Measurements from ENCODE around the gene TMEM175.
A peak's percentile ranks its signal among the peaks of the same experiment; 100 is the strongest.
"Not testable (repeated sequence)": the region's sequence is repeated elsewhere in the genome, so short reads cannot be mapped to it uniquely, and the experiment has no call there.

TMEM175 gene

DNA sequence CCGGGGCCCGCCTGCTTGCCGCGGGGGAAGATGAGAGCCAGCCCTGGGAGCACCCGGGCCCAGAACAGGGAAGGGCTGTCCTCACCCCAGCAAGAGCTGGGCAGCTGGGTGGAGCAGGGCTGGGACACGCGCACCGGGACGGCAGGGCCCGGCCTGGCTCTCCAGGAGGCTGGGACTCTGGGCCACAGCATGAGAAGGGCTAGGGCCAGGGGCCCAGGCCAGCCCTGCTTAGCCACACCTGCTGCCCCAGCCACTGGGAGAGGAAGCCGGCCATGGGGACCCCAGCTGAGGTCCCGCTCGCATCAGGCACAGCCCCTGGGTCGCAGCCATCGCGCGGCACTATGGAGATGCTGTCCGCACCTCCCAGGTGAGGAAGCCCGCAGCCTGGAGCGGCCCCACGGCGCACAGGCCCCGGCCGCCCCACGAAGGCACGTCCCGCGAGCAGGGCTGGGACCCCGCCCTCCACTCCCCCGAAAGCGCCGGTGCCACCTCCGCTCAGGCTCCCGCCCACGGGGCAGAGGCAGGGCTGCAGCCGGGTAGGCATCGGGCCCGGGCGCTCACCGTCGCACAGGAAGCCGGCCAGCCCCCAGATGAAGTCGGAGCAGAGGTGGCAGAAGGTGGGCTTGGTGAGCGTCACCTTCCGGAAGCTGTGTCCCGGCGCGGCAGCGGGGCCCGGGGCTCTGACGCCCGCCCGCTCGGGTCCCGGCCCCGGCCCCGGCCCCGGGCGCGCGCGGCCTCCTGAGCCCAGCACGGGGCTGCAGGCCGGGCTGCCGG is 40.6 kb downstream of the TMEM175 start:
- no peak for DNase-seq

DNA sequence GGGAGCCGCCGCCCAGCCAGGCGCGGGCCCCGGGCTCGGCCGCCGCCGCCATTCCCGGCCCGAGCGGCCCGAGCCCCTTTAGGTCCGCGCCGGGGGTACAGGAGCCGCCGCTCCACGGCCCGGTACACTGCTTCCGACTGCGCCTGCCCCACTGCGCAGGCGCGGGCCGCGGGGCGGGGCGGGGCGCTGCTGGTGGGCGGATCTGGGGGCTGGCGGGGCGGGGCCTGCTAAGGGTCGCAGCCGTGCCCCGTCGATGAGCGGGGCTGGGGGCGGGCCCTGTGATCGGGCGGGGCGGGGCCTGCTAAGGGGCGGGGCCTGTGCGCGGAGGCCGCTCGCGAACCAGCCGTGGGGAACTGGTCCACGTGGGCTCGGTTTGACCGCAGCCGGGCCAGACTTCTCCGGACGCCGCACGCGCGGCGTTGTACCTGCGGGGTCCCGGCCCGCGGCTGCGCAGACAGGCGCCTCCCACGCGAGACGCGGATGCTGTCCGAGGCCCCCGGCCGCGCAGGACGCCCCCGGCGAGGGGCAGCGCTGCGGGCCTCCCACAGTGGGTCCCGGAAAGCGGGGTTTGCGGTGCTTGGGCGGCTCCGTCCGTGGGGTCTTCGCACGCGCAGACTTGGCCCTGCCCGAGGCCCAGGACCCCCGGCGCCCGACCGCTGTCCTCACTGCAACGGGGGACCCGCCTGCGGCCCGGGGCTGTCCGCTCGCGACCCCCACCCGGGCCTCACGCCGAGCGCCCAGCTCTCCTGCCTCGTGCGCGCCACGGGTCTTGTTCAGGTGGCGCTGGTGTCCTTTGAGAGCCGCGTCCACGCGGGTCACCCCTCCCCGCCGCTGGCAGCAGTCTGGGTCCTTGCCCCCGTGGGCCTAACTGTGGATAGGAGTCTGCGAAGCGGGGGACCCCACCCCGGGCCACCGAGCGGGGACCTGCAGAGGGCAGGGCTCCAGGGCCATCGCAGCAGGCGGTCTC is 41.5 kb downstream of the TMEM175 start, which contains the start of gene DGKQ:
TSS of gene DGKQ (minus strand) at position 139 of the 967 bp plus-strand sequence. CDS start at position 52, 87 bp downstream.
- peak; percentile 15 for DNase-seq

GRCh38 chr4:974668-975067 is 42.4 kb downstream of the TMEM175 start:
- no peak for DNase-seq

DNA sequence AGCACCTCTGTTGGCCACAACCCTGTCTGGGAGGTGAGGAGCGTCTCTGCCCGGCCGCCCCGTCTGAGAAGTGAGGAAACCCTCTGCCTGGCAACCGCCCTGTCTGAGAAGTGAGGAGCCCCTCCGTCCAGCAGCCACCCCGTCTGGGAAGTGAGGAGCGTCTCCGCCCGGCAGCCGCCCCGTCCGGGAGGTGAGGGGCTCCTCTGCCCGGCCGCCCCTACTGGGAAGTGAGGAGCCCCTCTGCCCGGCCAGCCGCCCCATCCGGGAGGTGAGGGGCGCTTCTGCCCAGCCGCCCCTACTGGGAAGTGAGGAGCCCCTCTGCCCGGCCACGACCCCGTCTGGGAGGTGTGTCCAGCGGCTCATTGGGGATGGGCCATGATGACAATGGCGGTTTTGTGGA is 43.8 kb downstream of the TMEM175 start:
- DNase-seq = not testable (repeated sequence)

- DNase-seq = peak; percentile 8
Measured at GRCh38 chr4:978957-979701, 46.9 kb downstream of the TMEM175 start.

DNA sequence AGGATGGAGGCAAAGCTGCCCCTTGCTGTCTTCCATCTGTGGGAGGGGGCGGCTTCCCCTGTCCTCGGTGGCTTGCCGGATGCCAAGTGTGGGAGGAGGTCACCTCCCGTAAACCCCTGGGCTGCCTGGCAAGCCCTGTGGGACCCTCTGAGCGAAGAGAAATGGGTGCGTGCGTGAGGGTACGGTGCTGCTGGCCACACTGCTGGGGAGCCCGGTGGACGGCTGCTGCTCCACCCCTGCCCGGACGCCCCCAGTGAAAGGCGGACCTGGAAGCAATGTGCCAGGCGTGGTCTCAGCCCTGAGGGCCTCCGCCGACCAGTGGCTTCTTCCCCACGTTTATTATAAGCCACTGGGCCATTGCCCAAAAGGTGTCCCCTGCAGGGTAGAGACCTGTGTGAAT is 50.0 kb downstream of the TMEM175 start:
- DNase-seq = no peak

- DNase-seq = no peak
Measured at GRCh38 chr4:982814-983213, 50.6 kb downstream of the TMEM175 start.

DNA sequence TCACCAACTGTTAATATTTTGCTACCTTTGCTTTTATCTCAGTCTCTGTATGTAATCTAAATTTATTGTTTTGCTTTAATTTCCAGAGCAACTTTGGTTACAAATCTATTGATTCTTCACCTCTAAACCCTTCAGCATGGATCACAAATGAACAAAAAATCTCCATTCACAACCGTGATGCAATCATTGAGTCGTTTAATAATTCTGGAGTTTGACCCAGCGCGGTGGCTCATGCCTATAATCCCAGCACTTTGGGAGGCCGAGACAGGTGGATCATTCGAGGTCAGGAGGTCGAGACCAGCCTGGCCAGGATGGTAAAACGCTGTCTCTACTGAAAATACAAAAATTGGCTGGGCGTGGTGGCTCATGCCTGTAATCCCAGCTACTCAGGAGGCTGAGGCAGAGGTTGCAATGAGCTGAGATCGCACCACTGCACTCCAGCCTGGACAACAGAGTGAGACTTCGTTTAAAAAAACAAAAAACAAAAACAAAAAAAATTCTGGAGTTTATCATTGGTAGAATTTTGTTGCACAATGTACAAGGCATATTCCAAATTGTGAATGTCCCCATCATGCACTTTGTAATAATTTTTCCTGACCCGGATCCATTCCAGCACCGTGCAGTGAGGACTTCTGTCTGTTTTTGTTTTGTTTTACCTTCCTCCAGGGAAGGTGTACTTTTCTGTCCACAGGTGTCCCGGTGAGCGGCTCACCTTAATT is 52.2 kb downstream of the TMEM175 start:
- no peak for DNase-seq

DNA sequence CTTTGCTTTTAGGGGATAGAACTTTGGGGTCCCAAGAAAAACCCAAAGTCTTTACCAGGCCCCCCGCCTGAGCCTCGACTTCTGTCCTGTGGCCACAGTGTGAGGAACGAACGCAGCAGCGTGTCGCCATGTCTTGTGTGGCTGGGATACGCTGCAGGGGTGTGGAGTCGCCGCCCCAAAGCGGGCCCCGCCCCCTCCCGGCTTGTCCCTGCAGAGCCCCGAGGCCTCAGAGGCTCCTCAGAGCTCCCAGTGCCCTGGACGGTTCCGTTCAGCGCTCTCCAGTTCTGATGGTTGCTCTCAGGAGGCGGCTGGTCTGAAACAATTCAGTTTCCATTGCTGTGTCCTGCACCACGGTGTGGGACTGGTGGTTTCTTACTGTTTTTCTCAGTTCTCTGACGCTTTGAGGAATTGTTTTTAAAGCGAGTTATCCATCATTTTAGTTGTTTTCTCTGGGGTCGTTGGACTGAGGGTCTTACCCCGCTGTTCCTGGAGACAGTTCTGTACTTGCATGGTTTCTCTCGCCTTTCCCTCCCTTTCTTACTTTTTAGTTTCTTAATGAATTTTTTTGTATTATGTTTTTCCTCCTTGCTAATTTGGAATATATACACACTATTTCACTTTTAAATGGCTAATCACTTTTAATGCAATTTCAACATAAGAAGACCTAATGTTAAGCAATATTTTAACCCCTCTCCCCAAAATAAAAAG is 53.0 kb downstream of the TMEM175 start:
- DNase-seq = no peak

- DNase-seq = no peak
Measured at GRCh38 chr4:986428-986878, 54.2 kb downstream of the TMEM175 start.

DNA sequence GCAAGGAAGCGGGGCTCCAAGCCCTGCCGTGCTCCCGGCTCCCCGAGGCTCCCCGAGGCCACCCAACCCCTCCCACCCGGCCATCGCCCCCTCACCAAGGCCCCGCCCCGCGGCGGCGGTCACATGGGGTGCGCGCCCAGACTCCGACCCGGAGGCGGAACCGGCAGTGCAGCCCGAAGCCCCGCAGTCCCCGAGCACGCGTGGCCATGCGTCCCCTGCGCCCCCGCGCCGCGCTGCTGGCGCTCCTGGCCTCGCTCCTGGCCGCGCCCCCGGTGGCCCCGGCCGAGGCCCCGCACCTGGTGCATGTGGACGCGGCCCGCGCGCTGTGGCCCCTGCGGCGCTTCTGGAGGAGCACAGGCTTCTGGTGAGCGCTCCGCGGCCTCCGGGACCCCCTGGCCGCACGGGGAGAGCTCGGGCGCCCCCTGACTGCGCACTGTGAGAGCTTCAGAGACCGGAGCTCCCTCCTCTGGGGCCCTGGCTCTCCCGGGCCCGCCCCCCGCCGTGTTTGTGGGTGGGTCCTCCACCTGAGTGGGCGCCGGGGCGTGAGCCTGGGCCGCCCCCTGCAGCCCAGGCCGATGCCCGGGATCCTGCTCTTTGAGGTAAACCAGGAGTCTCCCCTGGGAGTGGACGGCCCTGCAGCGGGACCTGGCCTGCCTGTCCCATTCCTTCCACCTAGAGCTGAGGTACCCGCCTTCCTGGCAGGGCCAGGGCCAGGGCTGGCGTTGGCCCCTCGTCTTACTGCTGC is 54.8 kb downstream of the TMEM175 start, which contains the start of gene IDUA:
TSS of gene IDUA (plus strand) at position 166 of the 745 bp plus-strand sequence. CDS start at position 207, 41 bp downstream.
- DNase-seq = peak; percentile 44

DNA sequence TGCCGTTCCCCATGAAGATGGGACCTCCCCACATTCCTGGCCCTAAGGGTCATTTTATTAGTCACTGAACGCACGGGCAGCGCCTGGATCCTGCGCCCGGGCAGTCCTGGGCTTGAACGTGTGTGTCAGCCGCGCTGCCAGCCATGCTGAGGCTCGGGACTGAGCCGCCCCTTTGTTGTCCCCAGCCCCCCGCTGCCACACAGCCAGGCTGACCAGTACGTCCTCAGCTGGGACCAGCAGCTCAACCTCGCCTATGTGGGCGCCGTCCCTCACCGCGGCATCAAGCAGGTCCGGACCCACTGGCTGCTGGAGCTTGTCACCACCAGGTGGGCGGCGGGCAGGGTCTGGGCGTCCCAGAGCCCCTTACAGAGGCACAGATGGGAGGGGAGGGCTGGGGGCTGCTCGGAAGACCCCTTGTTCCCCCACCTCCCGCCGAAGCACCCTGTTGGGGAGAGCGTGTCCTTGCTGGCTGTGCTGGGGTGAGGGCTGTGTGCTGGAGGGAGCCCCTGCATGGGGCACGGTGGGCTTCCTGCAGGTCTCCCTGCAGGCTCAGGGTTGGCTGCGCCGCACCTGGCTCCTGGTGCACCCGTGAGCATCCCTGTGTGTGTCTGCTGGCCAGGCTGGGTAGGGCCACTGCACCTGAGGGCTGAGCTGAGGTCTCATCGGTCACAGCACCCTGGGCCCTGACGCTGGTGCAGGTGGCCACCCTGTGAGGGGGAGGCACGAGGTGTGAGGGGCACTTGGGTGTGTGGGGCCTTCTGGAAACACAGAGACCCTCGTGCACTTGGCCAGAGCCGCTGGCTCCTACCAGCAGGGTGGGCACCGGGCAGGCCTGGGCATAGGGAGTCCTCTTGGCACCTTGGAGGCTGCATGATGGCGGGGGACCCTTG is 55.6 kb downstream of the TMEM175 start:
- no peak for DNase-seq

DNA sequence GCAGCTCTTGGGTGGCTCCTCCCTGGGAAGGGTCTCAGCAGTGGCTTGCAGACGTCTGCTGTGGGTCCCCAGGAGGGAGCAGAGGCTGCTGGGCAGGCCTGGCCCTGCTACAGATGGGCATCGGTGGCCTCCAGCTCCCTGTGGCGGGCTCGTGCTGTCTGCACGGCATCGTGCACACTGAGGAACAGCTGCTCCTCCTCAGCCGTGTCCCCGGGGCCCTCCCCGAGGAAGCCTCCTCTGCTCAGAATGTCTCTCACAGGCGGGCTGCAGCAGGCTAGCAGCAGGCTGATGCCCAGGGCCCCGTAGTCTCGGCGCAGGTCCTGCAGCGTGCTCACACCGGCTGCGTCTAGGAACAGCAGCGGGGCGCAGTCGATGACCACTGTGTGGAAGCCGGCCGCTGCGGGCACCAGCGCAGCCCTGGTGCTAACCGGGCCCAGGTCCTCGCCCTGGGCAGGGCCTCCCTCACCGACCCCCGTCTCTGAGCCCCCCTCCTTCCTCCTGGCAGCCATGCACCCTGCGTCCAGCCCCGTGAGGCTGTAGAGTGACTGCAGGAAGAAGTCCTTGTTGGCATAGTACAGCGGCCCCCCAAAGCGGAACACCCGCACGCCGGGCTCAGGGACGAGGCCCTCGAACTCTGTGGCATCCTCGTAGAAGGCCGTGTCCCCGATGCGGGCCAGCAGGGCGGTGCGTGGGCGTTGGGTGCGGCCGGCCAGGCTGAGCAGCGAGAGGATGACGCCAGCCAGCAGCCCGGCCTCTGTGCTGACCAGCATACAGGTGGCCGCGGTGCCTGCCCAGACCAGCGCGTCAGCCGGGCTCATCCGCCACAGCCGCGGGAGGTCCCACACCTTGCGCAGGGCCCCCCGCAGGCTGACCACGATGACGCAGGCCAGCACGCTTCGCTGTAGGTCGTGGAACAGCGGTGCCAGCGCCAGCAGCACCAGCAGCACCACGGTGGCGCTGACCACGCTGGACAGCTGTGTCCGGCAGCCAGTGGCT is 56.8 kb downstream of the TMEM175 start:
- DNase-seq = no peak

GRCh38 chr4:989722-990471 is 57.6 kb downstream of the TMEM175 start:
- DNase-seq = no peak

- DNase-seq = no peak
Measured at GRCh38 chr4:990746-991367, 58.6 kb downstream of the TMEM175 start.

- no peak for DNase-seq
Measured at GRCh38 chr4:991451-992296, 59.4 kb downstream of the TMEM175 start.
